ENCODE data around the gene MORN4. TPM values are rescaled to one million over a fixed set of nuclear protein-coding genes. Genes with fewer than 3 reads are reported as not detected.
A peak's percentile ranks its signal among the peaks of the same experiment; 100 is the strongest.

The MORN4 gene
- total and polyA plus RNA-seq, 9 of the 15 experiments (the other 6 are each of a cell fraction or from before 2014, with no cell fraction given): 8.3 to 23.9 (median 11.7) TPM

DNA sequence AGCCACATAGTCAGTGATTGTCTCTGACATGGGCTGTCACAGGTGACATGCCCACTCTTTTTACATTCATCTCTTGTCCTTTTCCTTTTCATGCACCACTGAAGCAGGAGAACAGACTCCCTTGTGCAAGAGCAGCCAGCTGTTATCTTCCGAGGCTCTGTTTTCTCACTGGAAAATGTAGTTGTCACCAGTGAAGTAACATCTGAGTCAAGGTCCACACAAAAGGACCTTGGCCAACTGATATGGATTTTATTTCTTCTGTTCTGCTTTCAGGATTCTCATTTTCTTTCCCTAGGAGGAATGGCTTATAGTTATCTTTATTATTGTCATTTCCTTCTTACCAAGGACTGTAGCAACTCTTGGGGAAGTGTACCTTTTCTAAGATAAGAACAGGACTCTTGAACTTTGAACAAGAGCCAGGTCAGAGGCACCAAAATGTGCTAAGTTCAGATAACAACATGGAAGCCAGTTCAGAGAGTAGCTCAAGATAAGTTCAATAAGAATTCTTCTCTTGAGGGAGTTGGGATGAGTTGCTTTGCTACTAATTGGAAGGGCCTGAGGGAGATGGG is 31.1 kb upstream of the MORN4 start (continued):
- TF ChIP-seq, protein P1, sequence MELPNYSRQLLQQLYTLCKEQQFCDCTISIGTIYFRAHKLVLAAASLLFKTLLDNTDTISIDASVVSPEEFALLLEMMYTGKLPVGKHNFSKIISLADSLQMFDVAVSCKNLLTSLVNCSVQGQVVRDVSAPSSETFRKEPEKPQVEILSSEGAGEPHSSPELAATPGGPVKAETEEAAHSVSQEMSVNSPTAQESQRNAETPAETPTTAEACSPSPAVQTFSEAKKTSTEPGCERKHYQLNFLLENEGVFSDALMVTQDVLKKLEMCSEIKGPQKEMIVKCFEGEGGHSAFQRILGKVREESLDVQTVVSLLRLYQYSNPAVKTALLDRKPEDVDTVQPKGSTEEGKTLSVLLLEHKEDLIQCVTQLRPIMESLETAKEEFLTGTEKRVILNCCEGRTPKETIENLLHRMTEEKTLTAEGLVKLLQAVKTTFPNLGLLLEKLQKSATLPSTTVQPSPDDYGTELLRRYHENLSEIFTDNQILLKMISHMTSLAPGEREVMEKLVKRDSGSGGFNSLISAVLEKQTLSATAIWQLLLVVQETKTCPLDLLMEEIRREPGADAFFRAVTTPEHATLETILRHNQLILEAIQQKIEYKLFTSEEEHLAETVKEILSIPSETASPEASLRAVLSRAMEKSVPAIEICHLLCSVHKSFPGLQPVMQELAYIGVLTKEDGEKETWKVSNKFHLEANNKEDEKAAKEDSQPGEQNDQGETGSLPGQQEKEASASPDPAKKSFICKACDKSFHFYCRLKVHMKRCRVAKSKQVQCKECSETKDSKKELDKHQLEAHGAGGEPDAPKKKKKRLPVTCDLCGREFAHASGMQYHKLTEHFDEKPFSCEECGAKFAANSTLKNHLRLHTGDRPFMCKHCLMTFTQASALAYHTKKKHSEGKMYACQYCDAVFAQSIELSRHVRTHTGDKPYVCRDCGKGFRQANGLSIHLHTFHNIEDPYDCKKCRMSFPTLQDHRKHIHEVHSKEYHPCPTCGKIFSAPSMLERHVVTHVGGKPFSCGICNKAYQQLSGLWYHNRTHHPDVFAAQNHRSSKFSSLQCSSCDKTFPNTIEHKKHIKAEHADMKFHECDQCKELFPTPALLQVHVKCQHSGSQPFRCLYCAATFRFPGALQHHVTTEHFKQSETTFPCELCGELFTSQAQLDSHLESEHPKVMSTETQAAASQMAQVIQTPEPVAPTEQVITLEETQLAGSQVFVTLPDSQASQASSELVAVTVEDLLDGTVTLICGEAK (IDR thresholded peaks at IDR 0.05): no peak
- TF ChIP-seq, protein P1 (CRISPR knock-in tag; IDR thresholded peaks at IDR 0.05): no peak
- TF ChIP-seq GATAD2A (IDR thresholded peaks at IDR 0.05) (no peak), HNRNPH1 (optimal IDR thresholded peaks at IDR 0.05; ENCODE audit: low read depth, low read length) (no peak), NFE2L1 (tag; IDR thresholded peaks at IDR 0.05; ENCODE audit: borderline replicate concordance, low read depth) (no peak), NEUROD1 (IDR thresholded peaks at IDR 0.05; ENCODE audit: borderline replicate concordance, low read depth, low read length, partially characterized antibody) (no peak), PHF21A (IDR thresholded peaks at IDR 0.05; ENCODE audit: borderline replicate concordance, low read depth) (no peak), RUNX1 (IDR thresholded peaks at IDR 0.05; ENCODE audit: low read depth) (no peak), DACH1 (IDR thresholded peaks at IDR 0.05; ENCODE audit: partially characterized antibody) (peak; percentile 24), SIN3A (IDR thresholded peaks at IDR 0.05; ENCODE audit: borderline replicate concordance in 2 of 2, control insufficient read depth in 1 of 2, low read depth in 2 of 2, low read length in 2 of 2) (no peak), ZNF354B (CRISPR knock-in tag; IDR thresholded peaks at IDR 0.05) (no peak), KLF16 (IDR thresholded peaks at IDR 0.05) (peak; percentile 88), NFATC3 (IDR thresholded peaks at IDR 0.05) (peak; percentile 59; the same call in 1 of the 2 replicates), CREM (IDR thresholded peaks at IDR 0.05; ENCODE audit: low read depth) (0 out of 2 replicates have a peak, but pooled peaks have one; percentile 19), KLF1 (tag; IDR thresholded peaks at IDR 0.05) (no peak), NFXL1 (CRISPR knock-in tag; IDR thresholded peaks at IDR 0.05) (no peak), NR2F6 (CRISPR knock-in tag; IDR thresholded peaks at IDR 0.05) (no peak)
- TF ChIP-seq, protein P2, sequence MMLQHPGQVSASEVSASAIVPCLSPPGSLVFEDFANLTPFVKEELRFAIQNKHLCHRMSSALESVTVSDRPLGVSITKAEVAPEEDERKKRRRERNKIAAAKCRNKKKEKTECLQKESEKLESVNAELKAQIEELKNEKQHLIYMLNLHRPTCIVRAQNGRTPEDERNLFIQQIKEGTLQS (IDR thresholded peaks at IDR 0.05): 0 out of 2 replicates have a peak, but pooled peaks have one; percentile 39
- TF ChIP-seq, protein P2 (CRISPR knock-in tag; conservative IDR thresholded peaks at IDR 0.05): no peak
- TF ChIP-seq, protein P3, sequence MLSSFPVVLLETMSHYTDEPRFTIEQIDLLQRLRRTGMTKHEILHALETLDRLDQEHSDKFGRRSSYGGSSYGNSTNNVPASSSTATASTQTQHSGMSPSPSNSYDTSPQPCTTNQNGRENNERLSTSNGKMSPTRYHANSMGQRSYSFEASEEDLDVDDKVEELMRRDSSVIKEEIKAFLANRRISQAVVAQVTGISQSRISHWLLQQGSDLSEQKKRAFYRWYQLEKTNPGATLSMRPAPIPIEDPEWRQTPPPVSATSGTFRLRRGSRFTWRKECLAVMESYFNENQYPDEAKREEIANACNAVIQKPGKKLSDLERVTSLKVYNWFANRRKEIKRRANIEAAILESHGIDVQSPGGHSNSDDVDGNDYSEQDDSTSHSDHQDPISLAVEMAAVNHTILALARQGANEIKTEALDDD (IDR thresholded peaks at IDR 0.05): peak; percentile 64; the same call in 1 of the 2 replicates
